ENCODE data around the gene MAPK8IP1. TPM values are rescaled to one million over a fixed set of nuclear protein-coding genes. Genes with fewer than 3 reads are reported as not detected.

MAPK8IP1 gene
- total and polyA plus RNA-seq, 7 donors, result 1.2 to 15.5 (median 4.9) TPM

- Histone ChIP-seq H3K27me3 (peaks cover 15 to 40% (median 20%) of the 10 kb centered on the region in 3 donors), H3K4me3 (no peak overlapping the region)
- TF ChIP-seq CTCF (IDR thresholded peaks at IDR 0.05), result no peak
Measured at GRCh38 chr11:45925550-45925949, 40.1 kb downstream of the MAPK8IP1 start.

GRCh38 chr11:45926001-45926401, 40.5 kb downstream of the MAPK8IP1 start:
- WGBS, 2 donors, result 82 to 86% methylated on average over 12 of the region's 12 CpGs
- intact Hi-C loops (cut with DNase I), result no loop called here

More at GRCh38 chr11:45925550-45925949, 40.1 kb downstream of the MAPK8IP1 start:
- no peak overlapping the region for H3K27ac ChIP-seq
- DNase-seq, result no peak
- H3K4me1 ChIP-seq, result peaks cover 0 to 18% (median 17%) of the 10 kb centered on the region in 4 donors
- WGBS, 2 donors, result 75 to 85% methylated on average over 3 of the region's 3 CpGs
- H3K9me3 ChIP-seq, result no peaks in the 10 kb centered on the region
- intact Hi-C loops (cut with DNase I), result no loop called here
- H3K36me3 ChIP-seq, result no peaks in the 10 kb centered on the region

GRCh38 chr11:45926536-45927331, 41.3 kb downstream of the MAPK8IP1 start:
- Histone ChIP-seq H3K36me3 (peaks cover 0 to 5% (median 1%) of the 10 kb centered on the region in 4 donors), H3K27ac (no peak overlapping the region), H3K4me1 (peaks cover 0 to 17% (median 16%) of the 10 kb centered on the region in 4 donors), H3K27me3 (peaks cover 15 to 35% (median 17%) of the 10 kb centered on the region in 3 donors), H3K4me3 (no peak overlapping the region), H3K9me3 (no peaks in the 10 kb centered on the region)
- peak; percentile 64 for DNase-seq
- WGBS, 2 donors, result 92% methylated on average over 12 of the region's 12 CpGs
- TF ChIP-seq CTCF (IDR thresholded peaks at IDR 0.05), result no peak
- TF ChIP-seq EP300 (IDR thresholded peaks at IDR 0.05), result no peak
- TF ChIP-seq POLR2A (IDR thresholded peaks at IDR 0.05), result no peak
- no peak for TF ChIP-seq POLR2AphosphoS5 (IDR thresholded peaks at IDR 0.05)
- intact Hi-C loops (cut with DNase I), result no loop called here

More at GRCh38 chr11:45926001-45926401, 40.5 kb downstream of the MAPK8IP1 start:
- Histone ChIP-seq H3K27ac (no peak overlapping the region), H3K27me3 (peaks cover 15 to 40% (median 20%) of the 10 kb centered on the region in 3 donors), H3K9me3 (no peaks in the 10 kb centered on the region), H3K4me3 (no peak overlapping the region), H3K36me3 (no peaks in the 10 kb centered on the region), H3K4me1 (peaks cover 0 to 18% (median 17%) of the 10 kb centered on the region in 4 donors)
- TF ChIP-seq CTCF (IDR thresholded peaks at IDR 0.05) (no peak), POLR2AphosphoS5 (IDR thresholded peaks at IDR 0.05) (no peak), EP300 (IDR thresholded peaks at IDR 0.05) (no peak), POLR2A (IDR thresholded peaks at IDR 0.05) (no peak)
- no peak for DNase-seq

- intact Hi-C loops (cut with DNase I), result no loop called here
- peaks cover 11 to 29% (median 12%) of the 10 kb centered on the region in 3 donors for H3K27me3 ChIP-seq
- DNase-seq, result peak; percentile 55
Measured at GRCh38 chr11:45927332-45927683, 41.9 kb downstream of the MAPK8IP1 start.

More at GRCh38 chr11:45927332-45927683, 41.9 kb downstream of the MAPK8IP1 start:
- 66 to 83% methylated on average over 15 of the region's 15 CpGs for WGBS, 2 donors
- H3K9me3 ChIP-seq, result no peaks in the 10 kb centered on the region
- H3K4me3 ChIP-seq, result no peak overlapping the region
- peaks cover 0 to 11% (median 10%) of the 10 kb centered on the region in 4 donors for H3K4me1 ChIP-seq
- no peak overlapping the region for H3K27ac ChIP-seq
- TF ChIP-seq CTCF (IDR thresholded peaks at IDR 0.05) (no peak), EP300 (IDR thresholded peaks at IDR 0.05) (no peak), POLR2AphosphoS5 (IDR thresholded peaks at IDR 0.05) (peak in 1 of 4 donors; percentile 17), POLR2A (IDR thresholded peaks at IDR 0.05) (no peak)
- peaks cover 0 to 11% (median 7%) of the 10 kb centered on the region in 4 donors for H3K36me3 ChIP-seq

Data from sigmoid colon (tissue), 7 donors.